A549 (cell line): ENCODE measurements around the gene MAPKAPK5. TPM values are rescaled to one million over a fixed set of nuclear protein-coding genes. Genes with fewer than 3 reads are reported as not detected.

Experiments used
- ATAC-seq, 2 experiments: fragments of 200-7000 bp in 1 of 2; fragments of >200 bp in 1 of 2; cut with Nextera tagmentation in 1 of 2; cut with Tn5 transposase in 1 of 2; 3 replicates each; pipeline versions ENCODE4 v1.8.0 to v1.9.1; 2018 to 2020; ENCODE audit warnings: mild to moderate bottlenecking in 1 of 2, moderate library complexity in 1 of 2
- CTCF ChIA-PET: fragments of 300-600 bp; sonication (Branson Sonifier 250); formaldehyde crosslinking; extraction: SDS; loops from one replicate; lab custom pipeline; 2021; ENCODE audit warnings: antibody characterized with exemption, inconsistent platforms; lab: Yijun Ruan, JAX
- POLR2A ChIA-PET: fragments of 350-600 bp; formaldehyde crosslinking; extraction: SDS; loops from one replicate; lab custom pipeline; 2021; ENCODE audit warnings: antibody characterized with exemption, inconsistent platforms; lab: Yijun Ruan, JAX
- DNase-seq, 2 experiments: peaks; one replicate each; pipeline versions ENCODE4 v3.0.0 to v3.0.0-alpha.2; 2011 to 2016; ENCODE audit warnings: low read depth in 1 of 2, low spot score in 1 of 2
- FAIRE-seq: peaks from 2 replicates; lab custom pipeline; 2011; peaks lifted over from hg19 to GRCh38; lab: Jason Lieb, UNC
- H3K27ac ChIP-seq, 2 experiments: fragments of >200 bp; sonication (Bioruptor Twin); formaldehyde crosslinking; 3 replicates each; pipeline ENCODE4 v1.5.1; 2016 to 2017
- H3K4me1 ChIP-seq: fragments of >200 bp; sonication (Bioruptor Twin); formaldehyde crosslinking; 3 replicates; pipeline ENCODE4 v1.6.1; 2016
- H3K4me2 ChIP-seq: fragments of >200 bp; sonication (Bioruptor Twin); formaldehyde crosslinking; 3 replicates; pipeline ENCODE4 v1.6.1; 2016
- H3K4me3 ChIP-seq: fragments of >200 bp; sonication (Bioruptor Twin); formaldehyde crosslinking; 3 replicates; pipeline ENCODE4 v1.5.1; 2016
- H3K9me3 ChIP-seq: fragments of >200 bp; sonication (Bioruptor Twin); formaldehyde crosslinking; 3 replicates; pipeline ENCODE4 v1.6.1; 2016
- ATOH8 ChIP-seq: fragments of 250-450 bp; sonication (Bioruptor Pico); IDR thresholded peaks from 2 replicates; pipeline ENCODE4 v1.5.0; 2020; ENCODE audit warnings: low read depth, mild to moderate bottlenecking, moderate library complexity
- EP300 ChIP-seq, 2 experiments: fragments of >200 bp; sonication (Bioruptor Twin); formaldehyde crosslinking; IDR thresholded peaks; 2 replicates in 1 of 2; 3 replicates in 1 of 2; pipeline ENCODE4 v1.6.1; 2016 to 2017
- ESRRA ChIP-seq: fragments of 150-350 bp; IDR thresholded peaks from 2 replicates; pipeline ENCODE4 v1.6.1; 2014; ENCODE audit warnings: mild to moderate bottlenecking, low read length, borderline replicate concordance
- FOSL2 ChIP-seq, 2 experiments: fragments of 450-650 bp in 1 of 2; fragments of >200 bp in 1 of 2; sonication (Bioruptor Twin) in 1 of 2; formaldehyde crosslinking; IDR thresholded peaks; 2 replicates each; pipeline versions ENCODE4 v1.5.0 to v1.6.1; 2016 to 2020; ENCODE audit warnings: mild to moderate bottlenecking in 1 of 2, moderate library complexity in 1 of 2
- FOXS1 ChIP-seq: fragments of 250-450 bp; sonication (Bioruptor Pico); IDR thresholded peaks from 2 replicates; pipeline ENCODE4 v1.5.0; 2020; ENCODE audit warnings: mild to moderate bottlenecking, moderate library complexity
- HOXB13 ChIP-seq: fragments of 250-450 bp; sonication (Bioruptor Pico); IDR thresholded peaks from 2 replicates; pipeline ENCODE4 v1.5.0; 2020; ENCODE audit warnings: low read depth, mild to moderate bottlenecking, moderate library complexity
- MAZ ChIP-seq: fragments of 150-350 bp; IDR thresholded peaks from 2 replicates; pipeline ENCODE4 v1.6.1; 2014; ENCODE audit warnings: antibody characterized with exemption, low read depth, low read length, borderline replicate concordance
- PHF8 ChIP-seq: fragments of 200-600 bp; sonication (generic); IDR thresholded peaks from 2 replicates; pipeline ENCODE4 v1.6.1; 2016; ENCODE audit warnings: low read depth, mild to moderate bottlenecking, antibody characterized with exemption, moderate library complexity, borderline replicate concordance
- RCOR1 ChIP-seq: fragments of 150-350 bp; IDR thresholded peaks from 2 replicates; pipeline ENCODE4 v1.6.1; 2014; ENCODE audit warnings: antibody characterized with exemption, low read length, low read depth
- RNF2 ChIP-seq: fragments of 200-600 bp; sonication (generic); IDR thresholded peaks from 2 replicates; pipeline ENCODE4 v1.6.1; 2016; ENCODE audit warnings: low read depth, mild to moderate bottlenecking, antibody characterized with exemption, moderate library complexity, borderline replicate concordance
- SMC3 ChIP-seq: fragments of >200 bp; sonication (Bioruptor Twin); formaldehyde crosslinking; IDR thresholded peaks from 3 replicates; pipeline ENCODE4 v1.6.1; 2018; ENCODE audit warnings: inconsistent platforms
- ZNF302 ChIP-seq: fragments of 250-450 bp; sonication (Bioruptor Pico); IDR thresholded peaks from 2 replicates; pipeline ENCODE4 v1.9.0; 2021; ENCODE audit warnings: inconsistent platforms, mild to moderate bottlenecking, moderate library complexity
- WGBS: methylation state at CpG from one replicate; pipeline ENCODE4 v1.1.6; 2017; ENCODE audit errors: missing lambda C conversion rate; 5-methylcytosine and 5-hydroxymethylcytosine counted together
- polyA plus RNA-seq, 4 experiments: library from polyadenylated mRNA; depleted of rRNA in 3 of 4; stranded (reverse); fragments of >200 nt; fragmentation: RNase III in 1 of 4; extraction: RNeasy Plus Mini Kit Qiagen cat#74134 plus additional on column Dnase treatment in 1 of 4; gene quantifications; 2 replicates in 3 of 4; 3 replicates in 1 of 4; pipeline ENCODE4 v1.2.3, GENCODE V29; 2011 to 2017
- TF ChIP-seq, protein P1 (sequence below): IDR thresholded peaks from 2 replicates; pipeline ENCODE4 v1.6.1; 2012
- TF ChIP-seq, protein P2 (sequence below): IDR thresholded peaks from 2 replicates; pipeline ENCODE4 v1.6.1; 2012
- TF ChIP-seq, protein P3 (sequence below): fragments of 250-450 bp; sonication (Bioruptor Pico); IDR thresholded peaks from 2 replicates; pipeline ENCODE4 v1.5.0; 2021; ENCODE audit warnings: mild to moderate bottlenecking, moderate library complexity, borderline replicate concordance
- TF ChIP-seq, protein P4 (sequence below): IDR thresholded peaks from 2 replicates; pipeline ENCODE4 v1.6.1; 2012; ENCODE audit warnings: low read depth, borderline replicate concordance
- TF ChIP-seq, protein P5 (sequence below): fragments of >200 bp; sonication (Bioruptor Twin); formaldehyde crosslinking; IDR thresholded peaks from 3 replicates; pipeline ENCODE4 v1.6.1; 2016

Gene MAPKAPK5
- polyA plus RNA-seq, 2 of the 4 experiments (the other 2 are of a cell fraction) = 33.9 to 69.5 TPM

DNA sequence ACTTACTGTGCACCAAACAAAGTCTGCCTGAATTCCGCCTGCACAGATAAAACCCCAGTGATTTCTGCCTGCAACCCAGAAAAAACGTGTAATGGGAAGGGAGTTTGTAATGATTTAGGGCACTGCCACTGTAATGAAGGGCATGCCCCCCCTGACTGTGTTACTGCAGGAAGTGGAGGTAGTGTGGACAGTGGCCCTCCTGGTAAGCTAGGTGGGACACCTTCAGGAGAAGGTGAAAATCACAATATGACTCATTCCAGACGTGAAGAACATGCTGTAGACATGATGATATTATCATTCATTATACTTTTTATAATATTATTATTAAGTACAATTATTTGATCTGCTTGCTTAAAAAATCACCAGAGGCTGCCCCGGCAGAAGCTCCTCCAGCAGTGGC is 59.2 kb downstream of the MAPKAPK5 start:
- H3K4me3 ChIP-seq = no peak overlapping the region
- no peak overlapping the region for H3K27ac ChIP-seq
- TF ChIP-seq MAZ = no peak
- no peak for TF ChIP-seq FOSL2 (IDR thresholded peaks at IDR 0.05)
- peak; percentile 4; the same call in 1 of the 2 replicates for TF ChIP-seq FOSL2 (CRISPR knock-in tag; IDR thresholded peaks at IDR 0.05)
- 76% methylated on average over 4 of the region's 4 CpGs for WGBS
- FAIRE-seq (no peak), ATAC-seq (peak; percentile 44; a peak in 2 of 6 replicates), DNase-seq (no peak)
- H3K4me1 ChIP-seq = no peaks in the 10 kb centered on the region
- no peak overlapping the region for H3K4me2 ChIP-seq
- ChIA-PET POLR2A (interaction anchor here (0.5 kb wide), 1 partner anchor 213 kb away, joined by 4 read pairs; no protein-coding TSS in a partner anchor), CTCF (no interaction called here)
- peaks cover 4% of the 10 kb centered on the region; the same call in 1 of the 3 replicates for H3K9me3 ChIP-seq

- Histone ChIP-seq H3K4me3 (no peak overlapping the region), H3K9me3 (peaks cover 19% of the 10 kb centered on the region), H3K4me1 (no peaks in the 10 kb centered on the region), H3K27ac (no peak overlapping the region)
- CTCF ChIA-PET = interaction anchor here (0.7 to 1.1 kb wide), 2 partner anchors 12 to 360 kb away, joined by 3 to 4 read pairs; no protein-coding TSS in a partner anchor
- no peak for FAIRE-seq
- POLR2A ChIA-PET = no interaction called here
- ATAC-seq = peak in 1 of 2 experiments; percentile 15; a peak in 2 of 6 replicates
- DNase-seq = no peak
- TF ChIP-seq, protein P1, sequence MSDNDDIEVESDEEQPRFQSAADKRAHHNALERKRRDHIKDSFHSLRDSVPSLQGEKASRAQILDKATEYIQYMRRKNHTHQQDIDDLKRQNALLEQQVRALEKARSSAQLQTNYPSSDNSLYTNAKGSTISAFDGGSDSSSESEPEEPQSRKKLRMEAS = no peak
- no peak for TF ChIP-seq FOSL2 (IDR thresholded peaks at IDR 0.05)
- no peak for TF ChIP-seq FOSL2 (CRISPR knock-in tag; IDR thresholded peaks at IDR 0.05)
- no peak for TF ChIP-seq SMC3
- no peak for TF ChIP-seq PHF8
- no peak for TF ChIP-seq RNF2
- no peak for TF ChIP-seq ESRRA
- TF ChIP-seq, protein P2, sequence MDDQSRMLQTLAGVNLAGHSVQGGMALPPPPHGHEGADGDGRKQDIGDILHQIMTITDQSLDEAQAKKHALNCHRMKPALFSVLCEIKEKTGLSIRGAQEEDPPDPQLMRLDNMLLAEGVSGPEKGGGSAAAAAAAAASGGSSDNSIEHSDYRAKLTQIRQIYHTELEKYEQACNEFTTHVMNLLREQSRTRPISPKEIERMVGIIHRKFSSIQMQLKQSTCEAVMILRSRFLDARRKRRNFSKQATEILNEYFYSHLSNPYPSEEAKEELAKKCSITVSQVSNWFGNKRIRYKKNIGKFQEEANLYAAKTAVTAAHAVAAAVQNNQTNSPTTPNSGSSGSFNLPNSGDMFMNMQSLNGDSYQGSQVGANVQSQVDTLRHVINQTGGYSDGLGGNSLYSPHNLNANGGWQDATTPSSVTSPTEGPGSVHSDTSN = no peak
- no peak for TF ChIP-seq RCOR1
- no peak for TF ChIP-seq HOXB13
- TF ChIP-seq EP300 (IDR thresholded peaks at IDR 0.05) = no peak
- TF ChIP-seq, protein P3, sequence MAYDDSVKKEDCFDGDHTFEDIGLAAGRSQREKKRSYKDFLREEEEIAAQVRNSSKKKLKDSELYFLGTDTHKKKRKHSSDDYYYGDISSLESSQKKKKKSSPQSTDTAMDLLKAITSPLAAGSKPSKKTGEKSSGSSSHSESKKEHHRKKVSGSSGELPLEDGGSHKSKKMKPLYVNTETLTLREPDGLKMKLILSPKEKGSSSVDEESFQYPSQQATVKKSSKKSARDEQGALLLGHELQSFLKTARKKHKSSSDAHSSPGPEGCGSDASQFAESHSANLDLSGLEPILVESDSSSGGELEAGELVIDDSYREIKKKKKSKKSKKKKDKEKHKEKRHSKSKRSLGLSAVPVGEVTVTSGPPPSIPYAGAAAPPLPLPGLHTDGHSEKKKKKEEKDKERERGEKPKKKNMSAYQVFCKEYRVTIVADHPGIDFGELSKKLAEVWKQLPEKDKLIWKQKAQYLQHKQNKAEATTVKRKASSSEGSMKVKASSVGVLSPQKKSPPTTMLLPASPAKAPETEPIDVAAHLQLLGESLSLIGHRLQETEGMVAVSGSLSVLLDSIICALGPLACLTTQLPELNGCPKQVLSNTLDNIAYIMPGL (CRISPR knock-in tag) = no peak
- TF ChIP-seq ZNF302 (CRISPR knock-in tag) = no peak
- TF ChIP-seq, protein P4, sequence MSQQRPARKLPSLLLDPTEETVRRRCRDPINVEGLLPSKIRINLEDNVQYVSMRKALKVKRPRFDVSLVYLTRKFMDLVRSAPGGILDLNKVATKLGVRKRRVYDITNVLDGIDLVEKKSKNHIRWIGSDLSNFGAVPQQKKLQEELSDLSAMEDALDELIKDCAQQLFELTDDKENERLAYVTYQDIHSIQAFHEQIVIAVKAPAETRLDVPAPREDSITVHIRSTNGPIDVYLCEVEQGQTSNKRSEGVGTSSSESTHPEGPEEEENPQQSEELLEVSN = no peak
- TF ChIP-seq ATOH8 (CRISPR knock-in tag) = no peak
- TF ChIP-seq, protein P5, sequence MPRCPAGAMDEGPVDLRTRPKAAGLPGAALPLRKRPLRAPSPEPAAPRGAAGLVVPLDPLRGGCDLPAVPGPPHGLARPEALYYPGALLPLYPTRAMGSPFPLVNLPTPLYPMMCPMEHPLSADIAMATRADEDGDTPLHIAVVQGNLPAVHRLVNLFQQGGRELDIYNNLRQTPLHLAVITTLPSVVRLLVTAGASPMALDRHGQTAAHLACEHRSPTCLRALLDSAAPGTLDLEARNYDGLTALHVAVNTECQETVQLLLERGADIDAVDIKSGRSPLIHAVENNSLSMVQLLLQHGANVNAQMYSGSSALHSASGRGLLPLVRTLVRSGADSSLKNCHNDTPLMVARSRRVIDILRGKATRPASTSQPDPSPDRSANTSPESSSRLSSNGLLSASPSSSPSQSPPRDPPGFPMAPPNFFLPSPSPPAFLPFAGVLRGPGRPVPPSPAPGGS = no peak
- no peak for TF ChIP-seq FOXS1 (CRISPR knock-in tag)
- TF ChIP-seq, all 56 proteins: peak for 0
- H3K4me2 ChIP-seq = no peak overlapping the region
Measured at GRCh38 chr12:111904446-111904975, 62.5 kb downstream of the MAPKAPK5 start.
